GM19328 (cell line): Measurements from ENCODE around the gene PRSS2.
"Not testable (repeated sequence)": the region's sequence is repeated elsewhere in the genome, so short reads cannot be mapped to it uniquely, and the experiment has no call there.

ENCODE experiments used
- ATAC-seq: cut with Tn5 transposase; IDR thresholded peaks from one replicate; pipeline ENCODE4 v1.9.1; 2021; ENCODE audit warnings: mild to moderate bottlenecking, moderate library complexity; ENCODE audit not compliant: unreplicated experiment

PRSS2 gene

DNA sequence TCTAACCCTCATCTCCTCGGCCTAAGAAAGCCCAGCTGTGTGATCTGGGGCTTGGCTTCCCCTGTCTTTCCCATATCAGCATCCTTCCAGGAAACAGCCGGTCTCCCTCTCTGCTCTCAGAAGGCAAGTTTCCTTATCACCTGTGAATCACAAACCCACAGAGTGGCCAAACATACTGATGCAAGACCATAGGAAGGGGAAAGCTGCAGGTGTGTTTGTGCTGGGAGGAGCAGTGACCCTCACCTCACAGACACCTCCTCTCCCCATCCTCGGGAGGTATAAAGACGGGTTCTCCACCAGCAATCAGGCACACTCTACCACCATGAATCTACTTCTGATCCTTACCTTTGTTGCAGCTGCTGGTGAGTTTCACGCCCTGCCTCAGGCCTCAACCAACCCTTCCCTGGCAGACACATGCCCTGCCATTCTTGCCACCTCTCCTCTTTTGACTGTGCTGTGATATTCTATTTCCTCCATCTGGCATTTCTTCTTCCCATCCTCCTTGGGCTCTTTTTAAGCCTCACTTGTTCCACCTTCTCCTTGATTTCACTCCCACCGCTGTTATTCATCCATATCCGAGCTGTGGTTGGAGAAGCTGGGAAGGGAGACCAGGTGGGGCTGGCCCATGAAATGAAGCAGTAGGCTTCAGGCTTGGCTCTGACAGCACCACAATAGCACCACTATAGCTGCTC is at the start of gene PRSS2:
Gene PRSS2 (plus strand): TSS at position 310 of the 692 bp plus-strand sequence. CDS start 13 bp downstream, at position 323.
- peak; percentile 15 for ATAC-seq

DNA sequence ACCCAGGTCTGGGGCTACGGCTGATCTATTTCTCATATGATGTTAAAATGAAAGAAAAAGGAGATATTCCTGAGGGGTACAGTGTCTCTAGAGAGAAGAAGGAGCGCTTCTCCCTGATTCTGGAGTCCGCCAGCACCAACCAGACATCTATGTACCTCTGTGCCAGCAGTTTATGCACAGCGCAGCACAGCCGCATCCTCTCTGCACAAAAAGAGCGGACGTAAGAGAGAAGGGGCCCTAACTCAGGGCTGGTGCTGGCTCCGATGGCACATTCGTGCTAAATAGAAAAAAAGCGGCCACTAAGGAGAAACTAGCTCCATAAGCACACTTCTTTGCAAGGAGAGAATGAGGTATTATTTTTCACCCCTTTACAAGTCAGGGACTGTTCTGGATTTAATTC is 49.8 kb upstream of the PRSS2 start:
- ATAC-seq: no peak

DNA sequence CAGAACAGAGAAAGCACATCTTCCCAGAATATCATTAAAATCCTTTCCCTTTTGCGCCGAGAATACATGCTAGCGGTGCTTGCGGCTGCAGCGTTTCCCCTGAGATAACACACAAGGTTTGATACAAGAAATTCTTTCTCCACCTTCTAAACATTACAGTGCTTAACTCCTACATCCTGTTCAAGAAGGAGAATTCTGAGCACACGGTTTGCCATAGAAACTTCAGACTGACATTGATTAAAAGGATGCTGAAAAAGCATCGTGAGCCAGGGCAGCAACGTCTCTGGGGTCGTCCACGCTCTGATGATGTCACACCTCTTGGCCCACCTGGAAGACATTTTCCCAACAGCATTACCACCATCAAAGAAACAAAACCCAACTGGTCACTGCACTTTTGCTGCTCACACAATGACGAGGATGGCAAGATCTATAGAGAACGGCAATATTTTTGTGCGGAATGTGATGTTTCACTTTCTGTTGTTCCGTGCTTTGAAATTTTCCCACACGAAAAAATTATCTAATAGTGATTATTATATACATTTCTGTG is 48.4 kb upstream of the PRSS2 start:
- ATAC-seq: no peak

DNA sequence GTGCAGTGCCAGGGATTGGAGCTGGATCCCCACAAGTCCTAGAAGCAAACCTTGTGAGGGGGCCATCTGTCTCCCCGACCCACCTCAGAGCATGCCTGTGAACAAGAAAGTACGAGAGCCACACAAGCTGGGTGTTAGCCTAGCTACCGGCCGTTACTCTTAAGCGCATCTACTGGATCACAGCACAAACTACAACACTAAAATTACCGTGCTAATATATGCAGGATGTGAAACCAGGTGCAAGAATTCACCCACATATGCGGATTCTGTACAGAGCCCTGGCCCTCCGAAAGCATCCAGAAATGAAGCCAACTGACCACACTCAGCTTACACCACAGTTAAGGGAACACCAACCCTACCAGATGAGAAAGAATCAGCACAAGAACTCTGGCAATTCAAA is 37.5 kb upstream of the PRSS2 start:
- peak; percentile 73 for ATAC-seq

DNA sequence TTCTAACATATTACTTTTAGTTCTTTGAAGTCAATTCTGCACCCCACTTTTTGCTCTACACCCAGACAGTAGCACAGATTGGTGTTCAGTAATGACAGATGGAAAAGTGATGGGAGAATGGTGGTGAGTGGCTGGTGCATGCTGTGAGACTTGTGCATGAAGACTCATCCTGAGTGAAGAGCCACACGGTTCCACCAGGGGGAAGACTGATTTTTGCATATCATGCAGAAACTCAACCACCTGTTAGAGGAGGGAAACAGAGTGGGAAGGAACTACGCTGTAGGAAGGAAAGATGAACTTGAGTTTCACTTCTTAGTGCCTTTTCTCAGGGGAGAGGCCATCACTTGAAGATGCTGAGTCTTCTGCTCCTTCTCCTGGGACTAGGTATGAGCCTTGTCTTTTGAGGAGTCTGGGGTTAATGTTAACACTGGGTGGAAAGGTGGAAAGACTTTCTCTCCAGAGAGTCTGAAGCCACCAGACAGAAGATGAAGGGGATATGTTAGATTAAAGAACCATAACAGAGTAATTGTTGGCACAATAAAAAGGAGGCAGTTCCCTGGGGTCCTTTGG is 30.8 kb upstream of the PRSS2 start:
- peak; percentile 94 for ATAC-seq

DNA sequence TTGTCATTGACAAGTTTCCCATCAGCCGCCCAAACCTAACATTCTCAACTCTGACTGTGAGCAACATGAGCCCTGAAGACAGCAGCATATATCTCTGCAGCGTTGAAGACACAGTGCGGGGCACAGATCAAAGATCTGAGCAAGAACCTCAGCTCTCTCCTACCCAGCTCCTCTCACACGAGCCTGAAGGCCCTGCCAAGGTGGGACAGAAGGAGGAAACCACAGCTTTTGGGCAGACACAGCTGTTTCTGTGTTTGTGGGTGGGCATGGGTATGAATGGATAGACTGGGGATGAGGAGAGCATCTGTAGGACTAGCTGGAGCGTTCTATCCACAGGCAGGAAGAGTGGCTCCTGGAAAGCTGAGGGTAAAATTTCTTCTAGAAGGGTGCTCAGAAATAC is 30.0 kb upstream of the PRSS2 start:
- no peak for ATAC-seq

DNA sequence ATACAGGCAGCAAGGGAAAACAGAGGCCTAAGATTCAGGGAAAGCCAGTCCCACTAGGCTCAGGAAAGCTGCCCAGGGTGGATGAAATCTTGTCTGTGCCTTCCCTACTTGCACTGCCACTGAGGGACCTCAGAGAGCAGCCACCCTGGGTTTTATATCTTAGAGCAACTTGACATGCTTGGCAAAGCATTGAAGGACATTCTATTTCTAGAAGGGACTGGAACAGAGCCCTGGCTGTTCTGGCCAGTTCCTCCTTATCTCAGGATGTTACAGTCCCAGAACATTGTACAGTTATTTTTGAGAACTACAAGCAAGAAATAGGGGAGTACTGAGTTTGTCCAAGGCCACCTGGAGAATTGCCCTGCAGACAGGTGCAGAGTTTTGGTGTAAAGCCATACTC is 28.8 kb upstream of the PRSS2 start:
- ATAC-seq: not testable (repeated sequence)

DNA sequence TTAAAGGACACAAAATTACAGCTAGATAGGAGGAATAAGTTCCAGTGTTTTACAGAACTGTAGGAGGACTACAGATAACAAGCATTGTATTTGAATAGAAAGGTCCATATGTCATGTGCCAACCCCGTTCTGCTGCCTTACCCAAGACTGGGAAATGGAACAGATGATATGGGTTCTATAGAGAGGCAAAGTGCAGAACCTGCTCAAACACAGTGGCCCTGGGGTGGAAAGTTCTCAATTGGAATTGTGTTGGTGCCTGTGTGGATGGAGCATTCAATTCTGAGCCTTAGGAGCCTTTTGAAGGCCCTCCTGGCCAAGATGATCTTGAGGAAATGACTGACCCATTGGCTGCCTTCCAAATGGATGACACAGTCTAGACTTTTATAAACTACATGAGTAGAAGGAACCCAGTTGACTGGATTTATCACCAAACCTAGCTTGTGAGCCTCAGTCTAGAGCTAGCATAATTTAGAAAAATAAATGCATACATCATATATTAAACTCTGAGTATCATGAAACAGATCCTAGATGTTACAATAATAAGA is 25.6 kb upstream of the PRSS2 start:
- ATAC-seq: no peak

DNA sequence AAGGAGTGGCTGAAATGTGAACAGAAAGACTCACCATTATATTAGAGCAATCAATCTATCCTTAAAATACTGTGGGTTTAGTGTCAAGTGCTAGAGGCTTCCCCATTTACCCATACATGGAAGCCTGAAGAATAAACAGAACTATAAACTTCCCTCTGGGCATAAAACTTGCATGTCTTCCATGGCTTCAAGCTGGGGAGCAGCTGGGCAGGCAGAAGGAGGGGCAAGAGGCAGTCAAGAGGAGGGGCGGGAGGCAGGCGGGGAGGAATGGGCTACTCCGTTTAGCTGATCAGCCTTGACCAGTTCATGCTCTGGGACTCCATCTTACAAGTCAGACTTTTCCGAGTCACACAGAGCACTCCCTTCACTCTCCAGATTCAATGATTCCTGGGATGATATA is 25.0 kb upstream of the PRSS2 start:
- no peak for ATAC-seq

DNA sequence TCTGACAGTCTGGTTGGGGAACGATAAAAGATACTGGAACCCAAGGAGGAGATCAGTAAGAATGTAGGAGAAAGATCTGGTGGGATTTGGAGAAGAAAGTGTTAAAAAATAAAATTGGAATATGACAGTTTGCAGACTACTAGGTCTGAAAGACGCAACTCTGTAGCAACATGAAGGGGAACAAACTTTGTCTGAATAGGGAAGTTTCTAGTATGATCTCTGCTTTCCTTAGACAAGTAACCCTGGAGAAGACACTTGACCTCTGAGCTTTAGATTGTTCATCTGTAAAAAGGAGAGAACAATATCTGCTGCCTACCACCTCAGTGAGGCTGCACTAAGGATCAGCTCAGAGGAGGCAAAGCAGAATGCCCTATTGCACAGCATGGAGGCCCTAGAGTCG is 24.5 kb upstream of the PRSS2 start:
- ATAC-seq: no peak

DNA sequence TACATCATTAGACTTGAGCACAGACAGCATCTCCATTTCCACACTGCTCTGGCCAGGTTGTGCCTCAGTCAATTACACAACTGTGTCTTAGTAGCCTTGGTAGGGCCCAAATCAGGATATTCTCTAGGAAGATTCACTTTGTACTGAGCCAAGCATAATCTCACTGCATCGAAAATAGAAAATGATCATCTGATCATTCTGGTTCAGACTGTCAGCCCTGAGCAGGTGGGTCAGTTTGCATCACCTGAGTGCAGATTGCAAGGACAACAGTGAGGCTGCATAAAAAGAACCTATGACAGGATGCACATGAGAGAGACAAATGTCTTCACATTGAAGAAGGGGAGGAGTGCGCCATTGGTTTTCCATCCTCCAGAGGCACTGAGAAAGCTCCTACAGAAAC is 22.4 kb upstream of the PRSS2 start:
- not testable (repeated sequence) for ATAC-seq

DNA sequence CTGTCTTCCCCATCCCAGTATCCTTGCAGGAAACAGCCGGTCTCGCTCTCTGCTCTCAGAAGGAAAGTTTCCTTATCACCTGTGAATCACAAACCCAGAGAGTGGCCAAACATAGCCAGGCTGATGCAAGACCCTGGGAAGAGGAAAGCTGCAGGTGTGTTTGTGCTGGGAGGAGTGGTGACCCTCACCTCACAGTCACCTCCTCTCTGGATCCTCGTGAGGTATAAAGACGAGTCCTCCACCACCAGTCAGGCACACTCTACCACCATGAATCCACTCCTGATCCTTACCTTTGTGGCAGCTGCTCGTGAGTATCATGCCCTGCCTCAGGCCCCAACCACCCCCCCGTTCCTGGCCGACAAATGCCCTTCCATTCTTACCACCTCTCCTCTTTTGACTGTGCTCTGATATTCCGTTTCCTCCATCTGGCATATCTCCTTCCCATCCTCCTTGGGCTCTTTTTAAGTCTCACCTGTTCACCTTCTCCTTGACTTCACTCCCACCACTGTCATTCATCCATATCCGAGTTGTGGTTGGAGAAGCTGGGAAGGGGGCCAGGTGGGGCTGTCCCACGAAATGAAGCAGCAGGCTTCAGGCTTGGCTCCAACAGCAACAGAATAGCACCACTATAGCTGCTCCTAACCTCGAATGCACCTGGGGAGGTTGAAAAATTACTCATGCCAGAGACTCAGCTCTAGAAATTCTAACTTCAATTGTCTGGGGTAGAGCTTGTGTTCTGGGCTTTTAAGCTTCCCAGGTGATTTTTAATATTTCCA is 21.4 kb upstream of the PRSS2 start, which contains the start of gene PRSS1:
Gene PRSS1 (plus strand): TSS at position 255 of the 776 bp plus-strand sequence. CDS start 13 bp downstream, at position 268.
- no peak for ATAC-seq

DNA sequence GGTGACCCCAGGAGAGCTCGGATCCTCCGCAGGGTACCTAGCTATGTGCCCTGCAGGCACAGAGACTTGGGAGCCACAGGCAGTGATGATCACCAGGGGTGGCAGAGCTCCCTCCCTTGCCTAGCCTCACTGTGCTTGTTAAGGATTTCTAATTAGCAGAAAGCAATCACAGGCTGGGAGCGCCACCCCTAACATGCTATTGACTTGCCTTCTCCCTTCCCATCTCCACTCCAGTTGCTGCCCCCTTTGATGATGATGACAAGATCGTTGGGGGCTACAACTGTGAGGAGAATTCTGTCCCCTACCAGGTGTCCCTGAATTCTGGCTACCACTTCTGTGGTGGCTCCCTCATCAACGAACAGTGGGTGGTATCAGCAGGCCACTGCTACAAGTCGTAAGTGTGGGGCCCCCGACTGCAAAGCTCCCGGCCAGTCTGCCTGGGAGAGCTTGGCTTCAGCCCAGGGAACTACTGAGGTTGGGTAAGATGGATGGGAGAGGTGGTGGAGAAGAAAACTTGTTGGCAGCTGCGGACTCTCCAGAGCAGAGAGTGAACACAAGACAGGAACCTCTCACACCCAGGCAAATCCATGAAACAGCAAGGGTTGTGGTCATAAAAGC is 20.3 kb upstream of the PRSS2 start:
- ATAC-seq: no peak

DNA sequence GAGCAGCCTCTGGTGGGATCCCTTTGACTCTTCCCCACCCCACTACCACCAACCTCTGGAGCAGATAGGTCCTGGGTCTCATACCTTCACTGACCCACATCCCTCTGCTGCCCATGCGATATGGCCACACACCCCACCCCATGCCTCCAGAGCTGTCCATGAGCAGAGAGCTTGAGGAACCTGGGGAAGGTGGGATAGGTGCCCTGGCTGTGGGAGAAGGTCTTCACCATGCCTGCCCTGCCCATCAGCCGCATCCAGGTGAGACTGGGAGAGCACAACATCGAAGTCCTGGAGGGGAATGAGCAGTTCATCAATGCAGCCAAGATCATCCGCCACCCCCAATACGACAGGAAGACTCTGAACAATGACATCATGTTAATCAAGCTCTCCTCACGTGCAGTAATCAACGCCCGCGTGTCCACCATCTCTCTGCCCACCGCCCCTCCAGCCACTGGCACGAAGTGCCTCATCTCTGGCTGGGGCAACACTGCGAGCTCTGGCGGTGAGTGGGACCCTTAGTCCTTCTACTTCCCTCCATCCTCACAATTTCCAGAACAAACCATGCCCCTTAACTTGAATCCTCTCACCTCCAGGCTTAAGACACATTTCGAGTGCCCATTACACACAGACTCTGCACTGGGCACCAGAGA is 19.1 kb upstream of the PRSS2 start:
- ATAC-seq: not testable (repeated sequence)

DNA sequence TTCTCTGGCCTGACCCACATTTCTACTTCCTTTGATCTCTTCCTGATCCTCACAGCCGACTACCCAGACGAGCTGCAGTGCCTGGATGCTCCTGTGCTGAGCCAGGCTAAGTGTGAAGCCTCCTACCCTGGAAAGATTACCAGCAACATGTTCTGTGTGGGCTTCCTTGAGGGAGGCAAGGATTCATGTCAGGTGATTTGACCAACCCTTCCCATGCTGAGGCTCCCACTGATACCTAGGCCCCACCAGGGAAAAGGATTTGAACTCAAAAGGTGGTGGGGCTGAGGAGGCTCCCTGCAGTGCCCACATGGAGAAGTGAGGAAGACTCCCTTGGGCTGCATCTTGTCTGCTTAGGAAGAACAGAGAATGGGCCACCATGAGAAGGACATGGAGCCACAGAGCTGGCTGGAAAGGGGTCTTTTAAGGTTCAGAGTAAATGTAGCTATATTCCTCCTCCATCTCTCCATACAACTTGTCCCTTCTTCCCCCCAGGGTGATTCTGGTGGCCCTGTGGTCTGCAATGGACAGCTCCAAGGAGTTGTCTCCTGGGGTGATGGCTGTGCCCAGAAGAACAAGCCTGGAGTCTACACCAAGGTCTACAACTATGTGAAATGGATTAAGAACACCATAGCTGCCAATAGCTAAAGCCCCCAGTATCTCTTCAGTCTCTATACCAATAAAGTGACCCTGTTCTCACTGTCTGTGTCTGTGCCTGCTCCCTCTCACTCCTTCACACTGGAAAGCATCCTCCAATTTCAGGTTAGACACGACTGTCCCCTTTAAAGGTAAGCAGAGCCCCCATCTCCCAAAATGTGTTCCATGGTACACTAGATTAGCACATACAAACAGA is 18.2 kb upstream of the PRSS2 start:
- ATAC-seq: no peak

DNA sequence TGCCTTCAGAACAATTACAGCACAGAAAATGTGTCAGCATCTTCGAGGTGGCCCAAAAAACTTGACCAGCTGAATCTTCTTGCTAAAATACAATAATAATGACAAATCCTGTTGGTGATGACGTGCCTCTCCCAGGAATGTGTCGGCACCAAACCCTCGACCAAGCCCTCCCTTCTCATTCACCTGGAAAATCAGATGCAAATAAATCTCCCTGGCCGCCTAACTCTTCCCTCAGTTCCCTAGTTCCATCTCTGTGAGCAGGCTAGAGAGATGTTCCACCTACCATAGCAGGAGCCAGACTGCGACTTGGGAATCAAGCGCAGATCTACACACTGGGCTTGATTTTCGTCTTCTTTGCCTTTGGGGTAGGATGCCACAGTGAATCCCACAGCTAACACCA is 17.4 kb upstream of the PRSS2 start:
- ATAC-seq: no peak

DNA sequence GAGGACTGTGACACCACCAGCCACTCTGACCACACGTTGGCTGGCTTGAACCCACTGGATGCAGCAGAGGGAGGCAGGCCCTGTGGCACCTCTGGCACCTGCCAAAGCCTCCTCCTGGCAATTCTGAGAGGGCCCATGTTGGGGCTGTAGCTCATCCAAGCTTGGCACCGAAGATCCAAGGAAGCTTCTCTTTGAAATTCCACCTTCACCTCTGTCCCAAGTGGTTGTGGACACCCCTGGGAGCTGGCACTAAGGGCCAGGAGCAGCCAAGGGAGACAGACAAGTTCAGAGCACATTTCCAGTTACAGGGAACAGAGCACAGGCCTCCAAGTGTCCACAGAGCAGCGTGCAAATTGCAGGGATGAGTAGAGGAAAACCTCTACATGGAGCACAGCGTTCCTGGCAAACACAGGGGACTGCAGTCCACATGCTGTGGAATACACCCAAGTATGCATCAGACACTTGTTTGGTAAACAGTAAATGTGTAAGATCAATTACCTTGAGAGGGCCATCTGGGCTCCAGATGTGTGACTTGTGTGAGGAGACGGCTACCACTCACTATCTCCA is 16.8 kb upstream of the PRSS2 start:
- ATAC-seq: not testable (repeated sequence)

DNA sequence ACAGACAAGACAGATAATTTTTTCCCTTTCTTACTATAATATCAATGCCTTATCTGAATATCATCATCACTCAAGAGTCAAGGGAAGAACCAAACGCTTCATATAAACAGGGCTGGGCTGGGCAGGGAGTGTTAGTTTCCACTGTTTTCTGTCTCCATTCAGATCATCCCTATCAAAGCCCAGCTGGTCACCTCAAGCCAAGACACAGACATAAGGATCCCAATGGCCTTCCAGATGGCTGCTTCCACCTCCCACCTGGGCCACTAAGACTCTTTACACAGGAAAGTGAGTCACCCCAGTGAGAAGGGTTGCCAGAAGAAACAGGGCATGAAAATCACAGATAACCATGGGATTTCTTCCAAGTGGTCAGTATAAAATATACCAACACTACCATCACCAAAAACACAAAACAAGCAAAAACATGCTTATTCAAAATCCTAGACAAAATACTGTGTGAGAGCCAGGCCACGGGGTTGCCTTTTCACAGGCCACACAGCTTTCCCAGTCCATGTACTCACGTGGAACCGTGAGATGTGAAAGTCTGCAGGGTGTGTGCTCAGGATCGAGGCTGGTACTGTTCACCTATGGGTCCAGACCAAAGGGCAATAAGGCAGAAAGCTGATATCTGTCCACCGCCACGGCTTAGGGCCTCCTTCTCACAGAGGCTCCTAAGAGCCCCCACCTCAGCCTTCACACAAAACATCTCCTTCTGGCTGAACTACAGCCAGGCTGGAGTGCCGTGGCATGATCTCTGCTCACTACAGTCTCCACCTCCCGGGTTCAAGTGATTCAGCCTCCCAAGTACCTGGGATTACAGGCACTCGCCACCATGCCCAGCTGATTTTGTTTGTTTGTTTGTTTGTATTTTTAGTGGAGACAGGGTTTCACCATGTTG is 15.8 kb upstream of the PRSS2 start:
- ATAC-seq: no peak
